Hepatocyte (in vitro differentiated cells): ENCODE measurements around the gene ADAM33. TPM values are rescaled to one million over a fixed set of nuclear protein-coding genes. Genes with fewer than 3 reads are reported as not detected.
A peak's percentile ranks its signal among the peaks of the same experiment; 100 is the strongest.

Experiments used
- DNase-seq: peaks from one replicate; pipeline ENCODE4 v3.0.0-alpha.2; 2016; ENCODE audit warnings: low spot score
- H2AFZ ChIP-seq: fragments of 200-600 bp; sonication (generic); 2 replicates; pipeline ENCODE4 v1.6.0; 2016; ENCODE audit warnings: antibody characterized with exemption, mild to moderate bottlenecking
- H3K27ac ChIP-seq: fragments of 200-600 bp; sonication (generic); 2 replicates; pipeline ENCODE4 v1.5.1; 2016; ENCODE audit warnings: mild to moderate bottlenecking
- H3K27me3 ChIP-seq: fragments of 200-600 bp; sonication (generic); 2 replicates; pipeline ENCODE4 v1.6.1; 2016
- H3K36me3 ChIP-seq: fragments of 200-600 bp; sonication (generic); replicated peaks from 2 replicates; pipeline ENCODE4 v1.5.1; 2016; ENCODE audit warnings: low read depth; ENCODE audit not compliant: insufficient read depth
- H3K4me1 ChIP-seq: fragments of 200-600 bp; sonication (generic); 2 replicates; pipeline ENCODE4 v1.5.1; 2016; ENCODE audit warnings: mild to moderate bottlenecking, moderate library complexity; ENCODE audit not compliant: insufficient read depth
- H3K4me2 ChIP-seq: fragments of 200-600 bp; sonication (generic); 2 replicates; pipeline ENCODE4 v1.6.0; 2016
- H3K4me3 ChIP-seq: fragments of 200-600 bp; sonication (generic); 2 replicates; pipeline ENCODE4 v1.5.1; 2016; ENCODE audit warnings: mild to moderate bottlenecking
- H3K79me2 ChIP-seq: fragments of 200-600 bp; sonication (generic); 2 replicates; pipeline ENCODE4 v1.6.0; 2017; ENCODE audit warnings: mild to moderate bottlenecking
- H3K9me2 ChIP-seq: fragments of 200-600 bp; sonication (generic); replicated peaks from 2 replicates; pipeline ENCODE4 v1.6.0; 2017; ENCODE audit warnings: mild to moderate bottlenecking; ENCODE audit not compliant: insufficient read depth
- H3K9me3 ChIP-seq: fragments of 200-600 bp; sonication (generic); 2 replicates; pipeline ENCODE4 v1.5.1; 2016; ENCODE audit warnings: low read depth, mild to moderate bottlenecking
- H4K20me1 ChIP-seq: fragments of 200-600 bp; sonication (generic); 2 replicates; pipeline ENCODE4 v1.6.0; 2016; ENCODE audit warnings: mild to moderate bottlenecking; ENCODE audit not compliant: insufficient read depth, poor library complexity, severe bottlenecking
- EZH2 ChIP-seq: fragments of 200-600 bp; sonication (generic); IDR thresholded peaks from 2 replicates; pipeline ENCODE4 v1.6.1; 2016; ENCODE audit warnings: antibody characterized with exemption, mild to moderate bottlenecking, borderline replicate concordance
- EZH2phosphoT487 ChIP-seq: fragments of 200-600 bp; sonication (generic); IDR thresholded peaks from one replicate; pipeline ENCODE4 v1.6.1; 2018; ENCODE audit warnings: antibody characterized with exemption, mild to moderate bottlenecking, low read depth, moderate library complexity; ENCODE audit not compliant: unreplicated experiment, severe bottlenecking
- WGBS: methylation state at CpG from one replicate; pipeline ENCODE4 v1.1.6; 2016; ENCODE audit warnings: low lambda C conversion rate; ENCODE audit errors: missing lambda C conversion rate; 5-methylcytosine and 5-hydroxymethylcytosine counted together
- polyA plus RNA-seq: library from polyadenylated mRNA; unstranded; fragments of >200 nt; fragmentation: Nextera tagmentation; extraction: Ambion mirVana; gene quantifications from 2 replicates; pipeline ENCODE4 v1.2.1, GENCODE V29; 2016
- total RNA-seq: library from RNA; depleted of rRNA; stranded (reverse); fragments of >200 nt; gene quantifications from 2 replicates; pipeline ENCODE4 v1.2.3, GENCODE V29; 2014
- TF ChIP-seq, protein P1 (sequence below): fragments of 200-600 bp; sonication (generic); IDR thresholded peaks from 2 replicates; pipeline ENCODE4 v1.5.1; 2016; ENCODE audit warnings: antibody characterized with exemption, mild to moderate bottlenecking; ENCODE audit not compliant: poor library complexity

The ADAM33 gene
- total and polyA plus RNA-seq, 2 experiments from 2014 or later, result 18.9 to 41.6 TPM

GRCh38 chr20:3710703-3711483 lies 29.1 kb upstream of the ADAM33 start:
- H3K9me3 ChIP-seq, result no peaks in the 10 kb centered on the region
- H3K4me2 ChIP-seq, result no peak overlapping the region
- no peaks in the 10 kb centered on the region for H4K20me1 ChIP-seq
- H3K4me1 ChIP-seq, result no peaks in the 10 kb centered on the region
- H3K79me2 ChIP-seq, result no peaks in the 10 kb centered on the region
- no peak overlapping the region for H3K4me3 ChIP-seq
- H3K36me3 ChIP-seq, result no peaks in the 10 kb centered on the region
- H3K27me3 ChIP-seq, result no peaks in the 10 kb centered on the region
- WGBS, result 69% methylated on average over 10 of the region's 18 CpGs
- H3K27ac ChIP-seq, result no peak overlapping the region
- TF ChIP-seq, protein P1, sequence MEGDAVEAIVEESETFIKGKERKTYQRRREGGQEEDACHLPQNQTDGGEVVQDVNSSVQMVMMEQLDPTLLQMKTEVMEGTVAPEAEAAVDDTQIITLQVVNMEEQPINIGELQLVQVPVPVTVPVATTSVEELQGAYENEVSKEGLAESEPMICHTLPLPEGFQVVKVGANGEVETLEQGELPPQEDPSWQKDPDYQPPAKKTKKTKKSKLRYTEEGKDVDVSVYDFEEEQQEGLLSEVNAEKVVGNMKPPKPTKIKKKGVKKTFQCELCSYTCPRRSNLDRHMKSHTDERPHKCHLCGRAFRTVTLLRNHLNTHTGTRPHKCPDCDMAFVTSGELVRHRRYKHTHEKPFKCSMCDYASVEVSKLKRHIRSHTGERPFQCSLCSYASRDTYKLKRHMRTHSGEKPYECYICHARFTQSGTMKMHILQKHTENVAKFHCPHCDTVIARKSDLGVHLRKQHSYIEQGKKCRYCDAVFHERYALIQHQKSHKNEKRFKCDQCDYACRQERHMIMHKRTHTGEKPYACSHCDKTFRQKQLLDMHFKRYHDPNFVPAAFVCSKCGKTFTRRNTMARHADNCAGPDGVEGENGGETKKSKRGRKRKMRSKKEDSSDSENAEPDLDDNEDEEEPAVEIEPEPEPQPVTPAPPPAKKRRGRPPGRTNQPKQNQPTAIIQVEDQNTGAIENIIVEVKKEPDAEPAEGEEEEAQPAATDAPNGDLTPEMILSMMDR, result peak; percentile 96
- no peak for TF ChIP-seq EZH2
- no peak for TF ChIP-seq EZH2phosphoT487
- H2AFZ ChIP-seq, result no peak overlapping the region
- no peaks in the 10 kb centered on the region for H3K9me2 ChIP-seq
- DNase-seq, result peak; percentile 71

- no peak overlapping the region for H3K27ac ChIP-seq
- H3K79me2 ChIP-seq, result no peaks in the 10 kb centered on the region
- no peak for DNase-seq
- no peak overlapping the region for H3K4me2 ChIP-seq
- H3K9me3 ChIP-seq, result no peaks in the 10 kb centered on the region
- 82% methylated on average over 6 of the region's 6 CpGs for WGBS
- TF ChIP-seq, protein P1, result no peak
- no peak for TF ChIP-seq EZH2
- no peak for TF ChIP-seq EZH2phosphoT487
- no peaks in the 10 kb centered on the region for H3K9me2 ChIP-seq
- no peaks in the 10 kb centered on the region for H3K4me1 ChIP-seq
- no peaks in the 10 kb centered on the region for H3K36me3 ChIP-seq
- H3K4me3 ChIP-seq, result no peak overlapping the region
- H4K20me1 ChIP-seq, result no peaks in the 10 kb centered on the region
- no peak overlapping the region for H2AFZ ChIP-seq
- H3K27me3 ChIP-seq, result no peaks in the 10 kb centered on the region
Measured at GRCh38 chr20:3710011-3710466, 28.2 kb upstream of the ADAM33 start.

DNA sequence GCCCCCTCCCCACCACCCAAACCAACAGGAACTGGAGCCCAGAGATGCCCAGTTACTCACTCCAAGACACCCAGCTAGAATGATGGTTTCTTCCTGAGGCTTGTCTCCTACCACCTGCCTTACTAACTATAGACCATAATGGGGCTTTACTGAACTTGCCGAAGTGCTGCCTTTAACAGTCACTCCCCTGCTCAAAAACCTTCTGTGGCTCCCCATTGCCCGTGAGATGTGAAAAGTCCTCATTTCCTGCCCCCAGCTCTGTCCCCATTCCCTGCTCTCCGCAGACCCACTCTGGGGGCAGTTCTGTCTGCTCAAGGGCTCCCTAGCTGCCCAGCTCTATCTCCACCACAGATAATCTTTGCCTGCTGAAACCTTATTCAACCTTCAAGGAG lies 25.7 kb upstream of the ADAM33 start:
- H3K27ac ChIP-seq, result no peak overlapping the region
- no peaks in the 10 kb centered on the region for H4K20me1 ChIP-seq
- no peaks in the 10 kb centered on the region for H3K27me3 ChIP-seq
- H3K36me3 ChIP-seq, result no peaks in the 10 kb centered on the region
- H3K4me3 ChIP-seq, result no peak overlapping the region
- DNase-seq, result no peak
- 90% methylated on average over 3 of the region's 3 CpGs for WGBS
- no peaks in the 10 kb centered on the region for H3K79me2 ChIP-seq
- TF ChIP-seq EZH2, result no peak
- TF ChIP-seq, protein P1, result no peak
- no peak for TF ChIP-seq EZH2phosphoT487
- H3K4me1 ChIP-seq, result no peaks in the 10 kb centered on the region
- no peaks in the 10 kb centered on the region for H3K9me3 ChIP-seq
- H2AFZ ChIP-seq, result no peak overlapping the region
- no peaks in the 10 kb centered on the region for H3K9me2 ChIP-seq
- H3K4me2 ChIP-seq, result no peak overlapping the region
